Stimulated activated CD4-positive, alpha-beta T cell treated with anti-CD3 and anti-CD28 coated beads, TNF-alpha, amount 100 ng/mL, for 48 hours (primary cell): ENCODE data around the gene ZDBF2.
"Not testable (repeated sequence)": the region's sequence is repeated elsewhere in the genome, so short reads cannot be mapped to it uniquely, and the experiment has no call there.

Experiments used
- DNase-seq, 3 donors: peaks; one replicate each; pipeline ENCODE4 v3.0.0-alpha.2; 2020; ENCODE audit warnings: low read depth in 3 of 3

The ZDBF2 gene

GRCh38 chr2:206274434-206275311 lies at the start of gene ZDBF2:
Gene ZDBF2 (plus strand): TSS chr2:206274663. CDS start chr2:206281850, 7,187 bp downstream.
- peak; percentile 15 to 49 (median 26) for DNase-seq

GRCh38 chr2:206225435-206226232 lies 48.8 kb upstream of the ZDBF2 start:
- DNase-seq, result no peak

- DNase-seq, result not testable (repeated sequence)
These were observed 45.8 kb upstream of the ZDBF2 start for GRCh38 chr2:206228636-206229035.

DNA sequence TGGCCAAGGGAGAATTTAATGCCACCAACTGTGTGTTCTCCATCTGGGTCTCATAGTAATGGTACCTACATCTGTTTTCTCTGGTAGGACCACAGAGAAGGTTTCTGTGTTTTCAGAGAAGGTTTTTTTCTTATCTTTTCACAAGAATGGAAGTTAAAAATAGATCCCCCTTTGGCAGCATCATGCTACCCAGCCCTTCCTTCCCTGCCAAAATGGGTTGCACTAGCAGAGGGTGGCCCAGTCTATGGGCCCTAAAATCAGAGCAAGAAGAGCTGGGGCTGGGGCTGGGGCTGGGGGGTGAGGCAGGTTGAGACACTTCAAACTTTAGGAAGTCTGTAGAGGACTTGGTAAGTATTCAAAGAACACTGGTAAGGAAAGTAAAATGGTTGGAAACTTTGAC lies 44.8 kb upstream of the ZDBF2 start:
- DNase-seq, result no peak

GRCh38 chr2:206230060-206230762 lies 44.3 kb upstream of the ZDBF2 start:
- DNase-seq, result no peak

DNA sequence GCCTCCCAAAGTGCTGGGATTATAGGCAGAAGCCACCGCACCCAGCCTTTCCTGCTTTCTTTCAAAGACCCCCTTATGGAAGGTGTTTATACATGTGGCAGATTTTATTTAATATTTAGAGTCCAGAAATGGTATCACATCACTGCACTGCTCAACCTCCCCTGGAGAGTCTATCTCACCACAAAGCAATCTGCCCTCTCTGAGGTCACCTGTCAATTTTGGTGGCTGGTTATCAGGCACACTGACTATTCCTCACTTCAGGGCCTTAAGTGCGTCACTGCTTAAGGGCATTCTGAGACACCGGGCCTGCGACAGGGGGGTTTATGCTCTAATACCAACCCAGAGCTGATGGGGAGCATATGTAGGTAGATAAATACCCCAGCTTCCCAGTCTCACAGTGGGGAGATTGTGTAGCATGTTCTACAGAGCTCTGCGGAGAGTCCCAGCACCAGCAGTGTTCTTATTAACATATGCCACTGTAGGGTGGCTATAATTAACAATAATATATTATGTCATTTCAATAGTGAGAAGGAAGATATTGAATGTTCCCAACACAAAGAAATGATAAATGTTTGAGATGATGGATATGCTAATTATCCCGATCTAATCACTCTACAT lies 42.7 kb upstream of the ZDBF2 start:
- no peak for DNase-seq

DNA sequence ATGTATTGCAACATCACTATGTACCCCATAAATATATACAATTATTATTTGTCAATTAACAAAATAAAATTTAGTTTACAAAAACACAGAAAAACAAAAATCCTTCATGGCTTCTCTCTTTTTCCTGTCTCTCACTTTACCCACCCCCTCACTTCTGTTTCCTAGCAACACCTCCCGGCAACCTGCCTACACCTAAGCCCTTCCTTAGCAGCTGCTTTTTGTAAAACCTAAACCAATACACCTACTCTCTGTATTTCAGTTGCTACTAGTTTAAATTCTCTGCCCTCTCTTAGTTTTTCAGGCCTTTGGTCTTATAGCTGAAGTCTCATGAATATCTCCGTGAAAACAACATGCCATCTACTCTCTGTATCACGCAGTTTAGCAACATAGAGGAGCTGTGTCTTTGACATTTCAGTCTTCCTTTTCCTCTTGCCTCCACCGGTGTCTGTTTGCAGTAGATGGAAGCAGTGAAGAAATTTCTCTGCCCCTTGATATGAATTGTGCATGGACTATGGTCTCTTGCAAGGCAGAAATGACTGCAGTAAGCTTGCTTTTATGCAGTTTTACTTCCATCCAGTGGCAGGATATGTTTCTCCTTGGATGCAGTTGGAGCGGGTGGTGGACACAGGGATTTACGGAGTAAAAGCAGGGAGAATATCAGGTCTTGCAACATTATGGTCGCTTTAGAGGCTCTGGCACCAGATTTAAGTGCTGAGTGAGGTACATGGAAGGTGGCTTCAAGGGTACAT lies 42.0 kb upstream of the ZDBF2 start:
- DNase-seq, result no peak

DNA sequence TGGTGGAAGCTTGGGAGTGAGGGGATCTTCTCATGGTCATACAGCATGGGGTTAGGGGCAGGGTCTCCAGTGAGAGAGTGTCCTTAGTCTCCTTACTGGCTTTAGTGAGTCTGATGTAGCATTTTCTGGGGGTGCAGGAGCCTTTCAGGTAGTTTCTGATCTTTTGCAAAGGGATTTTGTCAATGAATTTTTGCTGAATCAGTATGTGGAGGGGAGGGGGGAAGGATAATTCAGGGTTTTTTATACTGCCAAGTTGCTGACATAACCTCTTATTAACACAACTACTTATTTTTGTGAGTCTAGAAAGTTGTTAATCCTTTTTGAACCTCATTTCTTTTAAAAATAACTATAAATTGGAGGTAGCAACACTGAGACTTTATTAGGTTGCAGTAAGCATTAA lies 35.3 kb upstream of the ZDBF2 start:
- no peak for DNase-seq

DNA sequence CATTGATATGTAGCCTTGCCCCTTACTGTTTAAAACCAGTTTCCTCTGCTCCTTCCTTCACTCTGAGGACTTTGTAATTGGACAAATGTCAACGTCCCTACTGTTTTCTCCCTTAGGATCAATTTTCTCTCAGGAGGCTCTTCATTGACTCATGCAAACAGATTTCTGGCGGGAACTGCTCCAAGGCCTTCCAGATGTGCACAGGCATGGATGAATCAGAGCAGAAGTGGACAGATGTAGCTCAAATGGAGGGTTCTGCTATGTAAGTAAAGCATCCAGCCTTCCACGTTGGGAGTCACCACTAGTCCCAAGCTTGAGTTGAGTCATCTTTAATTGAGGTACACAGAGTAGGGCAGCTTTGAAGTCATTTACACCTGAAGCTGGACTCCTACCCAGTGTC lies 34.1 kb upstream of the ZDBF2 start:
- no peak for DNase-seq

GRCh38 chr2:206241736-206242135 lies 32.7 kb upstream of the ZDBF2 start:
- DNase-seq, result no peak

DNA sequence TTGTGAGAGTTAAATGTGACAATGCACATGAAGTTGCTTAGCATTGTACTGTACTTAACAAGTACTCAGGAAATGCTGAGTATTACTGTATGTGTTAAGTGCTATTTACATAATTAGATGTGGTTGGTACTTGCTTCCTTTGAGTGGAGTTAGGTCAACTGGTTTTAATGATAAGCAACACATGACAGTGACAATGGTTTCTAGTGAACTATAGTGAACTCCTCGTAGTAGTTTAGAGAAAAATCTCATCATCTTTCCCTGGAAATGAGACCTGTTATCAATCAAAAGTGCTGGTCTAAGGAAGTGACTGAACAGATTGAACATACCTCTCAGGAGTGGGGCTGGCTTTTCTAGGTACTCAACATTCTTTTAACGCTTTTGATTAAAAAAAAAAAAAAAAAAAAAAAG lies 29.2 kb upstream of the ZDBF2 start:
- no peak for DNase-seq

DNA sequence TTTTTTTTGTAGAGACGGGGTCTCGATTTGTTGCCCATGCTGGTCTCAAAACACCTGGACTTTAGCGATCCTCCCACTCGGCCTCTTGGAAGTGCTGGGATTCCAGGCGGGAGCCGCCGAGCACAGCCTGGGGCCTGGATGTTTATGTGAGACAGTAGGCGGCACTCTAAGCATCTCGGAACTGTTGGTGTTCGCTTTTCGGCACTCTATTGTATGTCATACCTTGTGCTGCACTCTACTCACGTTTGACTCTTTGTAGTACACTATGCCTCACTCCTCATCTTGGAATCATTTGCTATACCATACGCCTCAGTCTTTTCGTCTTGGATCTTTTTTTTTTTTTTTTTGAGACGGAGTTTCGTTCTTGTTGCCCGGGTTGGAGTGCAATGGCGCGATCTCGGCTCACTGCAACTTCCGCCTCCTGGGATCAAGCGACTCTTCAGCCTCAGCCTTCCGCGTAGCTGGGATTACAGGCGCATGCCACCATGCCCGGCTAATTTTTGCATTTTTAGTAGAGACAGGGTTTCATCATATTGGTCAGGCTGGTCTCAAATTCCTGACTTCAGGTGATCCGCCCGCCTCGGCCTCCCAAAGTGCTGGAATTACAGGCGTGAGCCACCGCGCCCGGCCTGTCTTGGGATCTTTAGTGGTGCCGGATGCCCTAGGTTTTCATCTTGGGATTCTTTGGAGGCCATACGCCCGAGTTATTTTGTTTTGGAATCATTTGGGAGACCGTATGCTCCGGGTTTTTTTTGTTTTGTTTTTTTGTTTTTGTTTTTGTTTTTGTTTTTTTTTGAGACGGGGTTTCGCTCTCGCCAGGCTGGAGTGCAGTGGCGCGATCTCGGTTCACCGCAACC lies 24.2 kb upstream of the ZDBF2 start:
- DNase-seq, result no peak

DNA sequence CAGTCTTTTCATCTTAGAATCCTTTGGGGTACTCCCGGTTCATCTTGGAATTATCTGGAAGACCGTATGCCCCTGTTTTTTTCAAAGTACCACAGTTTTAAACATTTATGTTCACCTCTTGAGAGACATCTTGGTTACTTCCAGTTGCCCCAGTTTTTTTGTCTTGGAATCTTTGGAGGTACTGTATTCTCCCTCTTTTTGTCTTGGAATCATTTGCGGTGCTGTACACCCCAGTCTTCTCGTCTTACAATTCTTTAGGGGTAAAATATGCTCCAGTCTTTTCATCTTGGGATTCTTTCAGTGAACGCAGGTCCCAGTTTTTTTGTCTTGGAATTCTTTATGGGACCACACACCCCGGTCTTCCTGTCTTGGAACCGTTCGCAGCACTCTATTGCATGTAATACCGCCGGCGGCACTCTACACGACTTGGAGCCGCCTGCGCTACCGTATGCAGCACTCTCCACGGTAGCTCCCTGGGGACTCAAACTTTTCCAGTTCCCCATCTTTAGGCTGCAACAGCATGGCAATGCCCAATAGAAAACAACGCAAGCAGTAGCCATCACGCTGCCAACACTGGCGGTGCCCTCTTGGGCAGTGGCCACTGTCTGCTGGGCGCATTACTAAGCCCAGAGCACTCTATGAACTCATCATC lies 21.2 kb upstream of the ZDBF2 start:
- DNase-seq, result no peak

- no peak for DNase-seq
These were observed 20.7 kb upstream of the ZDBF2 start for GRCh38 chr2:206253777-206254166.

DNA sequence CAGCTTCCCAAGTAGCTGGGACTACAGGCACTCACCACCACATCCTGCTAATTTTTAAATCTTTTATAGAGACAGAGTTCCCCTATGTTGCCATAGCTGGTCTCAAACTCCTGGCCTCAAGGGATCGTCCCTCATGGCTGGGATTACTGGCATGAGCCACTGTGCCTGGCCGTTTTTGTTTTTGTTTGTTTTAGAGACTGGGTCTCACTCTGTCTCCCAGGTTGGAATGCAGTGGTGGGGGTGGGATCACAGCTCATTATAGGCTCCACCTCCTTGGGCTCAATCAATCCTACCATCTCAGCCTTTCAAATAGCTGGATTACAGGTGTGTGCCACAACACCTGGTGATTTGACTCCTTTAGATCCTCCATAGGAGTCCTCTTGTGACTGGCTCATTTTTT lies 19.5 kb upstream of the ZDBF2 start:
- DNase-seq, result no peak

- DNase-seq, result no peak
These were observed 17.7 kb upstream of the ZDBF2 start for GRCh38 chr2:206256706-206257205.

- DNase-seq, result no peak
These were observed 17.1 kb upstream of the ZDBF2 start for GRCh38 chr2:206257350-206257749.

- no peak for DNase-seq
These were observed 16.6 kb upstream of the ZDBF2 start for GRCh38 chr2:206257861-206258260.

GRCh38 chr2:206258615-206259014 lies 15.8 kb upstream of the ZDBF2 start:
- not testable (repeated sequence) for DNase-seq
